Hepatocyte (in vitro differentiated cells): ENCODE results near the gene CRYBA4.

Source experiments
- CTCF ChIP-seq: fragments of 200-600 bp; sonication (generic); IDR thresholded peaks from 2 replicates; pipeline ENCODE4 v1.5.1; 2016; ENCODE audit warnings: antibody characterized with exemption, mild to moderate bottlenecking; ENCODE audit not compliant: poor library complexity
- EZH2 ChIP-seq: fragments of 200-600 bp; sonication (generic); IDR thresholded peaks from 2 replicates; pipeline ENCODE4 v1.6.1; 2016; ENCODE audit warnings: antibody characterized with exemption, mild to moderate bottlenecking, borderline replicate concordance

- TF ChIP-seq EZH2 (no peak), CTCF (no peak)
Measured at GRCh38 chr22:26609287-26609686, 12.5 kb upstream of the CRYBA4 start.
